GM19238 (cell line): Measurements from ENCODE around the gene CTTNBP2.

Experiments
- DNase-seq: peaks from one replicate; pipeline ENCODE4 v3.0.0; 2011; ENCODE audit warnings: low spot score; ENCODE audit not compliant: insufficient read length

Gene CTTNBP2, protein sequence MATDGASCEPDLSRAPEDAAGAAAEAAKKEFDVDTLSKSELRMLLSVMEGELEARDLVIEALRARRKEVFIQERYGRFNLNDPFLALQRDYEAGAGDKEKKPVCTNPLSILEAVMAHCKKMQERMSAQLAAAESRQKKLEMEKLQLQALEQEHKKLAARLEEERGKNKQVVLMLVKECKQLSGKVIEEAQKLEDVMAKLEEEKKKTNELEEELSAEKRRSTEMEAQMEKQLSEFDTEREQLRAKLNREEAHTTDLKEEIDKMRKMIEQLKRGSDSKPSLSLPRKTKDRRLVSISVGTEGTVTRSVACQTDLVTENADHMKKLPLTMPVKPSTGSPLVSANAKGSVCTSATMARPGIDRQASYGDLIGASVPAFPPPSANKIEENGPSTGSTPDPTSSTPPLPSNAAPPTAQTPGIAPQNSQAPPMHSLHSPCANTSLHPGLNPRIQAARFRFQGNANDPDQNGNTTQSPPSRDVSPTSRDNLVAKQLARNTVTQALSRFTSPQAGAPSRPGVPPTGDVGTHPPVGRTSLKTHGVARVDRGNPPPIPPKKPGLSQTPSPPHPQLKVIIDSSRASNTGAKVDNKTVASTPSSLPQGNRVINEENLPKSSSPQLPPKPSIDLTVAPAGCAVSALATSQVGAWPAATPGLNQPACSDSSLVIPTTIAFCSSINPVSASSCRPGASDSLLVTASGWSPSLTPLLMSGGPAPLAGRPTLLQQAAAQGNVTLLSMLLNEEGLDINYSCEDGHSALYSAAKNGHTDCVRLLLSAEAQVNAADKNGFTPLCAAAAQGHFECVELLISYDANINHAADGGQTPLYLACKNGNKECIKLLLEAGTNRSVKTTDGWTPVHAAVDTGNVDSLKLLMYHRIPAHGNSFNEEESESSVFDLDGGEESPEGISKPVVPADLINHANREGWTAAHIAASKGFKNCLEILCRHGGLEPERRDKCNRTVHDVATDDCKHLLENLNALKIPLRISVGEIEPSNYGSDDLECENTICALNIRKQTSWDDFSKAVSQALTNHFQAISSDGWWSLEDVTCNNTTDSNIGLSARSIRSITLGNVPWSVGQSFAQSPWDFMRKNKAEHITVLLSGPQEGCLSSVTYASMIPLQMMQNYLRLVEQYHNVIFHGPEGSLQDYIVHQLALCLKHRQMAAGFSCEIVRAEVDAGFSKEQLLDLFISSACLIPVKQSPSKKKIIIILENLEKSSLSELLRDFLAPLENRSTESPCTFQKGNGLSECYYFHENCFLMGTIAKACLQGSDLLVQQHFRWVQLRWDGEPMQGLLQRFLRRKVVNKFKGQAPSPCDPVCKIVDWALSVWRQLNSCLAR (N-terminal part only)

DNA sequence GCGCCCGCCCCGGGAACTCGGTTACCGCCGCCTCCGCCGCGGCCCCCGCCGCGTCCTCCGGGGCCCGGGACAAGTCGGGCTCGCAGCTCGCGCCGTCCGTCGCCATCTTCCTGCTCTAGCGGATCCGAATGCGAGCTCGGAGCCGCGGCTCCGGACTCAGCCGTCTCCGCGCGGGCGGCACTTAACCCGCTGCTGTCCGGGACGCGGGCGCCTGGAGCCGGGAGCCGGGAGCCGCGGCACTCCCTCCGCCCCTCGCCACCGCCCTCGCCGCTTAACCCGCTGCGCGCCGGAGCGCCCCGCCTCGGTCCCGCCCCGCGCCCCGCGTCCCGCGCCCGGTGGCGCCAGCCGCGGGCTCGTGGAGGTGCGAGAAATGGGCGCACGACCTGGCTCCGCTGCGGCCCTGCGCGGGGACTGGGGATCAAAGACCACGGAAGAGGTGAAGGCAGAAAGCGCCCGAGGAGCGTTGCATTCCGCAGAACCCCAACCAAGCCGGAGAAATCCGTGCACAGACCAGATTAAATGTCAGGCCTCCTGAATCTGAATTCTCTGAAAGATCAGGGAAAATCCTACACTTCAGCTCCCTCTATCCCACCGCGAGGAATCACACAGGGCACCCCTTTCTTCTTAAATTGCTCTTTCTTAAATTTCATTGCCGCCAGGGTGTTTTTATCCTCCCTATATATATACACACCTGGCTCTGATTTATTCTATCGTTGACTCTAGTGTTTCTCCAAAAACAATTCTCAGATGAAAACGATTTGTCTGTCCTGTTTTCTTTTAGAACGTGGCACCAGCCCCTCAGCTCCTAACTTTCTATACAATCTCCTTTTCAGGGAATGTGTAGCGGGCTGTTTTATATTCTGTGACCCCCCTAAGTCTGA, at the start of gene CTTNBP2:
Gene CTTNBP2, minus strand, starts transcription at position 132 of the 881 bp plus-strand sequence. Its CDS starts 26 bp downstream, at position 106.
- no peak for DNase-seq

GRCh38 chr7:117916309-117916708, 43.1 kb upstream of the CTTNBP2 start:
- no peak for DNase-seq

- no peak for DNase-seq
Observed at GRCh38 chr7:117912421-117912820, 39.2 kb upstream of the CTTNBP2 start.

- DNase-seq: no peak
Observed at GRCh38 chr7:117908031-117908795, 35.0 kb upstream of the CTTNBP2 start.

DNA sequence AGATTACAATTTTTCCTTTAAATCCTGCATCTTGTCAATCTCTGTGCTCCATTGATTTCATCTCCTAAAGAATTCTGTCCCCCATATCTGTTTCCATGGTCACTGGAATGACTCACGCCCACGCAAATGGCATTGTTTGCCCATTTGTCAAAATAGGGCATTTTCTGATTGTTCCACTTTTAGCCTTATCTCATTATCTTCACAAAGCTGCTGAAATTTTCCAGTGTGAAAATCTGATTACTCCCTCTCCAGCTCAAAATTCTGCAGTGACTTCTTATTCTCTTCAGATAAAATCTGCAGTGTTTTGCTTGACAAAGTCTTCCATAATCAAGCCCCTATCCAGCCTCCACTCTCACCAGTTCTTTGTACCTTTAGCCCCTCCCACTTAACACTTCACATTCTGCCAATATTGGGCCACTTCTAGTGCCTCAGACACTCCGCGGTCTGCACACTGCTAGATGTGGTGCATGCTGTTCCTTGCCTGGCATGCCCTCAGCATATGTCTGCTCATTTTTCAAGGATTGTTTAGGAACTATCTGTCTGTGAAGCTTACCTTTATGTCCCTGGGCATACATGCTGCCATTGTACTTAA, 33.9 kb upstream of the CTTNBP2 start:
- no peak for DNase-seq

DNA sequence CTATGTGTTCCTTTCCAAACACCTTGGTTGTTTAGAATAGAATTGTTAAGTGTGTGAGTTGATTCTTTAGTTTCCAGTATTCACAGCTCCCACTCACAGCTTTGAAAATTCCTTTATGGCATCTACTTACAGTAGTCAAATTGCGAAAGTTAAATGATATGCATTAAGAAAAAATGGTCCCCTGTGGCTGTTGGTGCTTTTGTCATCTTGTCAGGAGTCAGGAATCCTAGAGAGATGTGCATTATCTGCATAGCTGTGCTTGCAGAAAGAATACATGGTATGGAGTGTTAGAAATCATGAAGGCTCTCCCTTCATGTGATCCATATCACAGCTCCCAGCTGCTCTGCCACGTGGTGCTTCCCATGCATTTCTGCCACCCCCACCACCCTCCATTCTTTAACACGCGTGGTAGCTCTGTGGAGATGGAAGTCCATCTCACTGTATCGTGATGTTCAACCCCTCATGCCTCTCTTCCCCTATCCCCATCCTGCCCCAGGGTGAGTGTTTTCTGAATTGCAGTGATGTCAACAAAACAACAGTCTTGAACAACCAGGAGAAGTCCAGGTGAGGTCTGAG, 29.2 kb upstream of the CTTNBP2 start:
- DNase-seq: no peak

GRCh38 chr7:117901089-117901797, 28.0 kb upstream of the CTTNBP2 start:
- DNase-seq: no peak

GRCh38 chr7:117896339-117896738, 23.1 kb upstream of the CTTNBP2 start:
- DNase-seq: no peak

DNA sequence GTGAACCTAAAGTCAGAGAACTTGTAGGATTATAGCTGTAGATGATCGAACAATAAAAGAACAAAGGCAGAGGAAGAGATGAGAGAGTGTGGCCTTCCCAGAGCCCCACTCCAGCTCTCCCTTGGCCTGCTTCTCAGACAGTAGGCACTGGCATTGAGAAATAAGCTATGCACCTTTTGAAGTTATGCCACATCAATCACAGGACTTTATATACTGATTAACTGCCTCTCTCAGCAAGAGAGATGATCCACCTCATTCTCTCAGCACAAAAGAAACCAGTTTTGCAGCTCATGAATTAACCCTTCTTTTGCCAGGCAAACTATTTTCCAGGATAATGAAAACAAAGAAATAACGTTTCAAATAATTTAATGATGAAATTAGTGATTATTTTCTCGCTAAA, 22.0 kb upstream of the CTTNBP2 start:
- DNase-seq: no peak

- no peak for DNase-seq
Observed at GRCh38 chr7:117894037-117894436, 20.8 kb upstream of the CTTNBP2 start.

GRCh38 chr7:117892821-117893220, 19.6 kb upstream of the CTTNBP2 start:
- DNase-seq: no peak

DNA sequence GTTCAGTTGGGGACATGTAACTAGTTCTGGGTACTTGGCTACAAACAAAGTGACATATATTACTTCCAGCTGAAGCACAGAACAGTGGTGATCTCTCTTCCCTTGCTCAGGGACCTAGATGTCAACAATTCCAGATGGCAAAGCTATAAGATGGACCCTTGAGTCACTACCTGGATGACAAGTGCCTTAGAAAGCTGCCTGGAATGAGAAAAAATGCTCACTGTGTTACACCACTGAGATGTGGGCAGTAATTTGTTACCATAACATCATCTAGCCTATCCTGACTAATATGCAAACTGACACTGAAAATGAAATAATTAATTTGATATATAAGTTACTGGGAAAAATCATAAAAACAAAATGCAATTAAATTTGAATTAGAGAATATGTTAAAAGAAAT, 16.4 kb upstream of the CTTNBP2 start:
- no peak for DNase-seq

DNA sequence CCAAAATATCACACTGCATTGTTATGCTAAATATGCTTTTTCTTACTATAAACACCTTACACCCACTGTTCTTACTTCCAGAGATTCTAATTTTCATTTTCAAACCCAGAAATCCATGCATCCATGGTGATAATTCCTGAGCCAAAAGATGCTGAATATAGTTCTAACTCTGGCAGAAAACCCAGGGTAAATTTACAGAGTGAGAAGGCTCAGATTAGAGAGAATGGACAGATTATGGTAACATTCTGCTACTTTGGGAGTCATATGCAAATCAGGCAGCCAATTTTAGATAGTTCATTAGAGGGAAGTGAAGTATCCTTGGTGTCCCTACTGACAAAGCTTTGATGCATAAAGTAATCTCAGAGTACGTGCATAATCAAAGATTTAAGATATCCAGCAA, 15.4 kb upstream of the CTTNBP2 start:
- DNase-seq: no peak

GRCh38 chr7:117882594-117882993, 9.4 kb upstream of the CTTNBP2 start:
- DNase-seq: no peak

- DNase-seq: no peak
Observed at GRCh38 chr7:117876761-117877160, 3.5 kb upstream of the CTTNBP2 start.

DNA sequence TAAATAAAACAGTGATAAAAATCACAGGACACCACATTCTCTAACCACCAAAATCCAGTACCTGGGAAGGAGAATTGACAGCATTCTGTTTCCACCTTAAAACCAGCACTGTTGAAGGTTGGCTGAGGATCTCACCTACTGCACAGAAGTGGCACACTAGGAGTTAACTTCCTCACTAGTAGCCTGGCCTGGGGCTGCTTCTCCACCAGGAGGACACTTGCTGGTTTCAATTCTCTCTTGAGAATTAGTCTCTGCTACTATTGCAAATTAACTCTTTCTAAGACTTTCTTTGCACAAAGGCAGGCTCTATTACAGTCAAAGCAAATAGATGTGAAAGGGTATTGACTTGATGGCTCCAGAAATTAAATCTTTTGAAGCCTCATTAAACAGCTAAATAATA, 2.3 kb upstream of the CTTNBP2 start:
- DNase-seq: no peak

DNA sequence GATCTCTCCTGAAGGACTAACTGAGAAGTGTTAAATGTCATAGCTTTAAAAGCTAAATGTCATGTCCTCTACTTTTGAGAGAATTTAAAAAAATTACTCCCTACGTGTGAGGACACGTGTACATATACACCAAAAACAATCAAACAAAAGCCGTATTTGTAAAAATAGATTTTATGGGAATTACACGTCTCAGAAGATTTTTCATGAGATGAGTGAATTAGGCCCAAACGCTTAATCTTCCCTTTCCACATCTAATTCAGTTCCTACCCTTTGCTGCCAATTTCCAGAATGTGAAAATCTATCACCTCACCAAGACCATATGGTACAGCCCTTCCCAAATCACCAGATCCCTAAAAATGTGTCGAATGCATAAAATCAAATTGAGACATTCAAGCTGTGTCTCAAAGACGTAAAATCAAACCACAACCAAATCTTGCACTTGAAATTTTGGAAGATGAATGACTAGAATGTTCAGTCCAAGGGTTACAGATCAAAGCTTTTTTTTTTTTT, 1.0 kb upstream of the CTTNBP2 start:
- DNase-seq: no peak
